NCI-H187 treated with DMSO at 0.1 percent for 48 hours (cell line): ENCODE data around the gene PRADC1.
A peak's percentile ranks its signal among the peaks of the same experiment; 100 is the strongest.
"Not testable (repeated sequence)": the region's sequence is repeated elsewhere in the genome, so short reads cannot be mapped to it uniquely, and the experiment has no call there.

Experiments used
- DNase-seq: peaks from one replicate; lab custom pipeline; 2025; lab: John Stamatoyannopoulos, UW

PRADC1 gene

GRCh38 chr2:73233154-73233931 lies at the start of gene PRADC1:
Gene PRADC1 (minus strand): TSS chr2:73233239. CDS start chr2:73233160, 79 bp downstream.
- peak; percentile 78 for DNase-seq

- DNase-seq, result no peak
Measured at GRCh38 chr2:73281244-73281643, 48.2 kb upstream of the PRADC1 start.

- no peak for DNase-seq
Measured at GRCh38 chr2:73279852-73280251, 46.8 kb upstream of the PRADC1 start.

- no peak for DNase-seq
Measured at GRCh38 chr2:73272270-73272669, 39.2 kb upstream of the PRADC1 start.

GRCh38 chr2:73269686-73270465 lies 36.8 kb upstream of the PRADC1 start:
- DNase-seq, result no peak

GRCh38 chr2:73268830-73269685 lies 36.0 kb upstream of the PRADC1 start:
- DNase-seq, result peak; percentile 16

GRCh38 chr2:73268366-73268829 lies 35.4 kb upstream of the PRADC1 start:
- DNase-seq, result no peak

- no peak for DNase-seq
Measured at GRCh38 chr2:73267008-73267407, 34.0 kb upstream of the PRADC1 start.

GRCh38 chr2:73266061-73266901 lies 33.2 kb upstream of the PRADC1 start:
- DNase-seq, result no peak

- no peak for DNase-seq
Measured at GRCh38 chr2:73265298-73266060, 32.4 kb upstream of the PRADC1 start.

- DNase-seq, result no peak
Measured at GRCh38 chr2:73264783-73265182, 31.7 kb upstream of the PRADC1 start.

- DNase-seq, result no peak
Measured at GRCh38 chr2:73264332-73264606, 31.2 kb upstream of the PRADC1 start.

- no peak for DNase-seq
Measured at GRCh38 chr2:73263540-73264331, 30.7 kb upstream of the PRADC1 start.

- DNase-seq, result not testable (repeated sequence)
Measured at GRCh38 chr2:73262691-73263429, 29.8 kb upstream of the PRADC1 start.

- no peak for DNase-seq
Measured at GRCh38 chr2:73262108-73262651, 29.1 kb upstream of the PRADC1 start.

GRCh38 chr2:73260338-73260984 lies 27.4 kb upstream of the PRADC1 start:
- DNase-seq, result no peak

- no peak for DNase-seq
Measured at GRCh38 chr2:73259704-73260337, 26.8 kb upstream of the PRADC1 start.

- no peak for DNase-seq
Measured at GRCh38 chr2:73259276-73259675, 26.2 kb upstream of the PRADC1 start.
